ENCODE results near the gene HORMAD2. TPM values are rescaled to one million over a fixed set of nuclear protein-coding genes. Genes with fewer than 3 reads are reported as not detected.

Gene HORMAD2
- total RNA-seq, 3 donors from 2014 or later, result not detected

DNA sequence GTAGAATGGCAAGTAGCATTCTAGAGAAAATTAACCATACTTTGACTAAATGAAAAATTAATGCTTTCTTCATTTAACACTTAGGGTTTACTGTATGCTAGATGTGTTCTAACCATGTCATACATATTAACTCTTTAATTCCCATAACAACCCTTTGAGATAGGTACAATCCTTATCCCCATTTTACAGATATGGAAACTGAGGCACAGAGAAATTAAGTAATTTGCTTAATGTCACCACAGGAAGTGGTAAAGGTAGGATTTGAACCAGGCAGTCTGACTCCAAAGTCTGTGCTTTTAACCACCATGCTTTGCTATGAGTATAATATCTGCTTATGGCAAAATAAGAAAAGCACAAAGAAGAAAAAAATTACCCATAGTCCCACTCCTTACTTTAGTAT, 106.8 kb downstream of the HORMAD2 start:
- H3K9me3 ChIP-seq, result no peaks in the 10 kb centered on the region
- H3K27me3 ChIP-seq, result no peaks in the 10 kb centered on the region
- DNase-seq (ENCODE audit: low spot score in 2 of 2), result no peak
- H3K4me3 ChIP-seq, result no peak overlapping the region
- no peak overlapping the region for H3K27ac ChIP-seq
- no peaks in the 10 kb centered on the region for H3K36me3 ChIP-seq
- intact Hi-C loops (cut with DNase I; ENCODE audit: low total_unique reads), result no loop called here
- TF ChIP-seq POLR2A (IDR thresholded peaks at IDR 0.05) (no peak), POLR2AphosphoS5 (IDR thresholded peaks at IDR 0.05) (no peak)
- TF ChIP-seq, protein P1, sequence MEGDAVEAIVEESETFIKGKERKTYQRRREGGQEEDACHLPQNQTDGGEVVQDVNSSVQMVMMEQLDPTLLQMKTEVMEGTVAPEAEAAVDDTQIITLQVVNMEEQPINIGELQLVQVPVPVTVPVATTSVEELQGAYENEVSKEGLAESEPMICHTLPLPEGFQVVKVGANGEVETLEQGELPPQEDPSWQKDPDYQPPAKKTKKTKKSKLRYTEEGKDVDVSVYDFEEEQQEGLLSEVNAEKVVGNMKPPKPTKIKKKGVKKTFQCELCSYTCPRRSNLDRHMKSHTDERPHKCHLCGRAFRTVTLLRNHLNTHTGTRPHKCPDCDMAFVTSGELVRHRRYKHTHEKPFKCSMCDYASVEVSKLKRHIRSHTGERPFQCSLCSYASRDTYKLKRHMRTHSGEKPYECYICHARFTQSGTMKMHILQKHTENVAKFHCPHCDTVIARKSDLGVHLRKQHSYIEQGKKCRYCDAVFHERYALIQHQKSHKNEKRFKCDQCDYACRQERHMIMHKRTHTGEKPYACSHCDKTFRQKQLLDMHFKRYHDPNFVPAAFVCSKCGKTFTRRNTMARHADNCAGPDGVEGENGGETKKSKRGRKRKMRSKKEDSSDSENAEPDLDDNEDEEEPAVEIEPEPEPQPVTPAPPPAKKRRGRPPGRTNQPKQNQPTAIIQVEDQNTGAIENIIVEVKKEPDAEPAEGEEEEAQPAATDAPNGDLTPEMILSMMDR (IDR thresholded peaks at IDR 0.05), result no peak
- no peaks in the 10 kb centered on the region for H3K4me1 ChIP-seq

DNA sequence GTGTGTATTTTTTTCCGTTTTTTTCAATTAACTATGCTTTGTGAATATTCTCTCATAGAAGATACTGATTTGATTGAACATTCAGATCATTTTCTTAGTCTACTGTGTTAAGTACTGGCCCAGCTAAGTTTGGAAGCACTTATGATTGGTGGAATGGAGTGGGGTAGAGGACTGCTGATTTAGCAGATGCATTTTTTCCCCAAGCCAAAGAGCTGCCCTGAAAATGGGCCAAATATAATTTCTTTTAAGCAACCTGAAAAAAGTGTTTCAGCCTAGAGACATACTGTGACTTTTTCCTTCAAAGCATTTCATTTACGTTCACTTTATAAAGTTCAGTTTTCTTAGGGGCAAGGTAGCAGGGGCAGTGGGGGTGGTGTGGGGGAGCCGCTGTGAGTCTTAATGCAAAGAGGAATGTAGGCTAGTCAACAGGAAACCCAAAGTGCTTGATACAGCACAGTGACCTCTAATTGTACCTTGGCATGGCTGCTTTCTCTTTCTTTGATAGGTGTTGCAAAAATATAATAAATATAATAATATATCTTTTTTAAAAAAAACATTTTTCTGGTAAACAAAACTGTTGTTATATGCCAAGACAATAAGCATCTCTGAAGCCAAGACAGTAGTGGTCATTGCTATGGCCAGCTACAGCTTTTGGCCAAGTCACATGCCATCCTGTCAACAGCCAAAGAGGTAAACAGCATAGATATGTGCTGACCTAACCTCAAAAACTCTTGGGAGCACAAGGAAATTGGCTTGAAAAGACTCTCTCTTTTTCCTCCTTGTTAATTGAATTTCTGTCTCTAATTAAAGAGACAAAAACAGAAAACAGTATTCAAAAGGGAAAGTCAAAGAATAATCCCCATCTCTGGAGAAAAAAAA, 107.5 kb downstream of the HORMAD2 start:
- Histone ChIP-seq H3K4me3 (no peak overlapping the region), H3K27me3 (no peaks in the 10 kb centered on the region), H3K27ac (peak overlapping the region in 1 of 2 donors; percentile 51), H3K4me1 (no peaks in the 10 kb centered on the region), H3K9me3 (no peaks in the 10 kb centered on the region), H3K36me3 (no peaks in the 10 kb centered on the region)
- no peak for DNase-seq (ENCODE audit: low spot score in 2 of 2)
- intact Hi-C loops (cut with DNase I; ENCODE audit: low total_unique reads), result no loop called here
- TF ChIP-seq POLR2A (IDR thresholded peaks at IDR 0.05), result no peak
- peak in 1 of 3 donors; percentile 29 for TF ChIP-seq POLR2AphosphoS5 (IDR thresholded peaks at IDR 0.05)
- TF ChIP-seq, protein P1 (IDR thresholded peaks at IDR 0.05), result no peak

- Histone ChIP-seq H3K4me1 (no peaks in the 10 kb centered on the region), H3K27ac (peak overlapping the region in 1 of 2 donors; percentile 51), H3K9me3 (no peaks in the 10 kb centered on the region), H3K27me3 (no peaks in the 10 kb centered on the region), H3K36me3 (no peaks in the 10 kb centered on the region), H3K4me3 (no peak overlapping the region)
- DNase-seq (ENCODE audit: low spot score in 2 of 2), result no peak
- intact Hi-C loops (cut with DNase I; ENCODE audit: low total_unique reads), result no loop called here
- TF ChIP-seq, protein P1 (IDR thresholded peaks at IDR 0.05), result no peak
- TF ChIP-seq POLR2A (IDR thresholded peaks at IDR 0.05), result no peak
- no peak for TF ChIP-seq POLR2AphosphoS5 (IDR thresholded peaks at IDR 0.05)
These were observed 108.6 kb downstream of the HORMAD2 start for GRCh38 chr22:30188911-30189310.

GRCh38 chr22:30190574-30190973, 110.3 kb downstream of the HORMAD2 start:
- Histone ChIP-seq H3K4me3 (no peak overlapping the region), H3K27me3 (no peaks in the 10 kb centered on the region), H3K4me1 (no peaks in the 10 kb centered on the region), H3K36me3 (no peaks in the 10 kb centered on the region), H3K27ac (no peak overlapping the region), H3K9me3 (no peaks in the 10 kb centered on the region)
- no peak for DNase-seq (ENCODE audit: low spot score in 2 of 2)
- intact Hi-C loops (cut with DNase I; ENCODE audit: low total_unique reads), result no loop called here
- TF ChIP-seq POLR2AphosphoS5 (IDR thresholded peaks at IDR 0.05) (no peak), POLR2A (IDR thresholded peaks at IDR 0.05) (no peak)
- TF ChIP-seq, protein P1 (IDR thresholded peaks at IDR 0.05), result no peak

DNA sequence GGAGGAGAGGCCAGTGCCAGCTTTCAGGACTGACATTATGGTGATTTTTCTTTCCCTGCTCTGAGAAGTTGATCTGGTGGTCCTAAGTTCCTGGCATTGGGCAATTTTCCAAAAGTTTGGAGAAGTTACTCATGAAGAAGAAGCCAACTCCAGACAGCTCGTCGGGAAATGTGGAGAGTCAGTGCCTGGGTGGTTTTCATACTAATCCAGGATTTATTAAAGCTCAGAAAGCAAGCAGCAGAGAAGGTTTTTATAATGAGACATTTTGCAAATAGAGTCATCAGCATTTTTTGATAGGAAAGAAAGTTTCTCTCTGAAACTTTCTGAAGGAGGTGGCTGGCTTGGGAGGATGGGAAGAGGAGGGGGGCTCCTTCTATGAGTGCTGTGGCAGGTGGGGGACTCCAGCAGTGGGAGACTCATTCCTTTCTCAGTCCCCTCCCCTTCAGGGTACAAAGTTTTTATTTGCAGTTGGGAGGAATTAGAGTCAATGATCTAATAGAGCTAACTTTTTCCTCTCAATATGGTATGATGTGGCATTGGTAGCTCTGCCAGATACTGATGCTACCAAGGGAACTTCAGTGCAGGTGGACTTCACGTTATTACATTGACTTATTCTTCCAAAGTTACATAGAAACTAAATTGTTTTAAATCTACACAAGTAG, 110.9 kb downstream of the HORMAD2 start:
- Histone ChIP-seq H3K4me3 (no peak overlapping the region), H3K27ac (no peak overlapping the region), H3K36me3 (no peaks in the 10 kb centered on the region), H3K4me1 (no peaks in the 10 kb centered on the region), H3K27me3 (no peaks in the 10 kb centered on the region), H3K9me3 (no peaks in the 10 kb centered on the region)
- intact Hi-C loops (cut with DNase I; ENCODE audit: low total_unique reads), result no loop called here
- no peak for DNase-seq (ENCODE audit: low spot score in 2 of 2)
- no peak for TF ChIP-seq POLR2AphosphoS5 (IDR thresholded peaks at IDR 0.05)
- no peak for TF ChIP-seq POLR2A (IDR thresholded peaks at IDR 0.05)
- TF ChIP-seq, protein P1 (IDR thresholded peaks at IDR 0.05), result no peak
